HEK293 (cell line): ENCODE data around the gene CCDC92.

ENCODE experiments used
- CTCF ChIA-PET: fragments of 350-600 bp; formaldehyde crosslinking; extraction: SDS; loops from one replicate; lab custom pipeline; 2021; ENCODE audit warnings: antibody characterized with exemption; lab: Yijun Ruan, JAX
- POLR2A ChIA-PET: fragments of 300-600 bp; formaldehyde crosslinking; extraction: SDS; loops from one replicate; lab custom pipeline; 2020; ENCODE audit warnings: antibody characterized with exemption, inconsistent platforms; lab: Yijun Ruan, JAX
- H3K27ac ChIP-seq: fragments of 200-500 bp; sonication (Bioruptor generic); 2 replicates; pipeline ENCODE4 v1.5.1; 2014; ENCODE audit warnings: low read depth, low read length, control low read depth, inconsistent platforms; ENCODE audit errors: extremely low read depth
- H3K36me3 ChIP-seq, 2 experiments: fragments of 200-500 bp in 1 of 2; sonication (Bioruptor generic) in 1 of 2; 1 replicate in 1 of 2; 2 replicates in 1 of 2; pipeline ENCODE4 v1.5.1; 2014 to 2017; ENCODE audit warnings: inconsistent platforms in 2 of 2, low read length in 2 of 2; ENCODE audit not compliant: control insufficient read depth in 2 of 2, insufficient read depth in 1 of 2
- H3K4me1 ChIP-seq: fragments of 200-500 bp; sonication (Bioruptor generic); 2 replicates; pipeline ENCODE4 v1.5.1; 2014; ENCODE audit warnings: mild to moderate bottlenecking, low read length, inconsistent platforms; ENCODE audit not compliant: control insufficient read depth, insufficient read depth
- H3K4me3 ChIP-seq: 2 replicates; pipeline ENCODE4 v1.5.1; 2011; ENCODE audit warnings: low read depth, mild to moderate bottlenecking, control low read depth, low read length, moderate library complexity
- H3K9me3 ChIP-seq: fragments of 200-500 bp; sonication (Bioruptor generic); 2 replicates; pipeline ENCODE4 v1.5.1; 2014; ENCODE audit warnings: low read depth, low read length, inconsistent platforms; ENCODE audit not compliant: control insufficient read depth, insufficient read depth
- ATF2 ChIP-seq: fragments of 450-650 bp; formaldehyde crosslinking; IDR thresholded peaks from 2 replicates; pipeline ENCODE4 v1.5.1; 2016; ENCODE audit warnings: missing biosample characterization, missing genetic modification characterization, low read depth
- GLI4 ChIP-seq: fragments of 450-650 bp; formaldehyde crosslinking; IDR thresholded peaks from 2 replicates; pipeline ENCODE4 v1.5.1; 2016; ENCODE audit warnings: missing biosample characterization, missing genetic modification characterization
- INSM2 ChIP-seq: fragments of 450-650 bp; formaldehyde crosslinking; IDR thresholded peaks from 2 replicates; pipeline ENCODE4 v1.5.1; 2016; ENCODE audit warnings: missing biosample characterization, missing genetic modification characterization
- KLF1 ChIP-seq: fragments of 450-650 bp; formaldehyde crosslinking; IDR thresholded peaks from 2 replicates; pipeline ENCODE4 v1.5.1; 2016; ENCODE audit warnings: missing biosample characterization, missing genetic modification characterization
- KLF9 ChIP-seq: fragments of 450-650 bp; formaldehyde crosslinking; IDR thresholded peaks from 2 replicates; pipeline ENCODE4 v1.5.1; 2016; ENCODE audit warnings: missing biosample characterization, missing genetic modification characterization, low read depth
- MZF1 ChIP-seq: fragments of 450-650 bp; formaldehyde crosslinking; IDR thresholded peaks from 2 replicates; pipeline ENCODE4 v1.5.1; 2017; ENCODE audit warnings: missing biosample characterization, missing genetic modification characterization, borderline replicate concordance
- OSR2 ChIP-seq: fragments of 450-650 bp; formaldehyde crosslinking; IDR thresholded peaks from 2 replicates; pipeline ENCODE4 v1.5.1; 2016; ENCODE audit warnings: missing biosample characterization, missing genetic modification characterization
- SALL2 ChIP-seq: fragments of 450-650 bp; formaldehyde crosslinking; IDR thresholded peaks from 2 replicates; pipeline ENCODE4 v1.5.0; 2017; ENCODE audit warnings: missing biosample characterization, mild to moderate bottlenecking, missing genetic modification characterization, borderline replicate concordance
- SCRT1 ChIP-seq: fragments of 450-650 bp; formaldehyde crosslinking; IDR thresholded peaks from 2 replicates; pipeline ENCODE4 v1.5.1; 2016; ENCODE audit warnings: missing biosample characterization, missing genetic modification characterization, borderline replicate concordance
- ZBTB48 ChIP-seq: fragments of 450-650 bp; formaldehyde crosslinking; IDR thresholded peaks from 2 replicates; pipeline ENCODE4 v1.5.1; 2016; ENCODE audit warnings: missing biosample characterization, missing genetic modification characterization
- ZBTB8A ChIP-seq: fragments of 450-650 bp; formaldehyde crosslinking; IDR thresholded peaks from 2 replicates; pipeline ENCODE4 v1.5.1; 2016; ENCODE audit warnings: missing biosample characterization, missing genetic modification characterization
- ZNF10 ChIP-seq: fragments of 450-650 bp; formaldehyde crosslinking; IDR thresholded peaks from 2 replicates; pipeline ENCODE4 v1.5.1; 2017; ENCODE audit warnings: missing biosample characterization, missing genetic modification characterization
- ZNF148 ChIP-seq: fragments of 450-650 bp; formaldehyde crosslinking; IDR thresholded peaks from 2 replicates; pipeline ENCODE4 v1.5.0; 2017; ENCODE audit warnings: missing biosample characterization, missing genetic modification characterization, borderline replicate concordance
- ZNF221 ChIP-seq: fragments of 450-650 bp; formaldehyde crosslinking; IDR thresholded peaks from 2 replicates; pipeline ENCODE4 v1.5.1; 2017; ENCODE audit warnings: missing biosample characterization, missing genetic modification characterization, borderline replicate concordance
- ZNF26 ChIP-seq: fragments of 450-650 bp; formaldehyde crosslinking; IDR thresholded peaks from 2 replicates; pipeline ENCODE4 v1.5.1; 2016; ENCODE audit warnings: missing biosample characterization, missing genetic modification characterization
- ZNF48 ChIP-seq: fragments of 450-650 bp; formaldehyde crosslinking; IDR thresholded peaks from 2 replicates; pipeline ENCODE4 v1.5.1; 2016; ENCODE audit warnings: missing biosample characterization, missing genetic modification characterization
- ZNF544 ChIP-seq: fragments of 450-650 bp; formaldehyde crosslinking; IDR thresholded peaks from 2 replicates; pipeline ENCODE4 v1.5.0; 2017; ENCODE audit warnings: missing biosample characterization, missing genetic modification characterization
- ZNF560 ChIP-seq: fragments of 450-650 bp; formaldehyde crosslinking; IDR thresholded peaks from 2 replicates; pipeline ENCODE4 v1.5.1; 2017; ENCODE audit warnings: missing biosample characterization, missing genetic modification characterization, borderline replicate concordance
- ZNF660 ChIP-seq: fragments of 450-650 bp; IDR thresholded peaks from 2 replicates; pipeline ENCODE4 v1.5.1; 2018; ENCODE audit warnings: missing biosample characterization, mild to moderate bottlenecking, missing genetic modification characterization
- ZNF670 ChIP-seq: fragments of 450-650 bp; formaldehyde crosslinking; IDR thresholded peaks from 2 replicates; pipeline ENCODE4 v1.5.1; 2016; ENCODE audit warnings: missing biosample characterization, missing genetic modification characterization, low read depth
- ZNF768 ChIP-seq: fragments of 450-650 bp; formaldehyde crosslinking; IDR thresholded peaks from 2 replicates; pipeline ENCODE4 v1.5.1; 2018; ENCODE audit warnings: missing biosample characterization, mild to moderate bottlenecking, missing genetic modification characterization
- ZNF791 ChIP-seq: fragments of 450-650 bp; formaldehyde crosslinking; IDR thresholded peaks from 2 replicates; pipeline ENCODE4 v1.5.1; 2016; ENCODE audit warnings: missing biosample characterization, missing genetic modification characterization
- ZNF843 ChIP-seq: fragments of 450-650 bp; formaldehyde crosslinking; IDR thresholded peaks from 2 replicates; pipeline ENCODE4 v1.5.1; 2016; ENCODE audit warnings: missing biosample characterization, missing genetic modification characterization
- ZSCAN23 ChIP-seq: fragments of 450-650 bp; formaldehyde crosslinking; IDR thresholded peaks from 2 replicates; pipeline ENCODE4 v1.5.1; 2016; ENCODE audit warnings: missing biosample characterization, missing genetic modification characterization
- ZXDB ChIP-seq: fragments of 450-650 bp; formaldehyde crosslinking; IDR thresholded peaks from 2 replicates; pipeline ENCODE4 v1.5.1; 2016; ENCODE audit warnings: missing biosample characterization, missing genetic modification characterization

Gene CCDC92

GRCh38 chr12:123949770-123950165 is 22.9 kb downstream of the CCDC92 start:
- no peak overlapping the region for H3K4me3 ChIP-seq
- CTCF ChIA-PET = interaction anchor here (0.6 kb wide), 1 partner anchor 12 kb away, joined by 3 read pairs; no protein-coding TSS in a partner anchor

GRCh38 chr12:123948796-123949769 is 23.5 kb downstream of the CCDC92 start:
- POLR2A ChIA-PET = no interaction called here
- no peak overlapping the region for H3K27ac ChIP-seq
- H3K4me3 ChIP-seq = no peak overlapping the region
- CTCF ChIA-PET = interaction anchor here (0.6 to 1.1 kb wide), 2 partner anchors 10 to 12 kb away, joined by 3 read pairs; no protein-coding TSS in a partner anchor
- peaks cover 7% of the 10 kb centered on the region; the same call in 1 of the 2 replicates for H3K4me1 ChIP-seq
- no peaks in the 10 kb centered on the region for H3K9me3 ChIP-seq
- H3K36me3 ChIP-seq = peaks cover 0 to 5% of the 10 kb centered on the region in 2 experiments; a peak in 1 of 3 replicates
- TF ChIP-seq ZNF791 (no peak), ZNF26 (tag by site-specific recombination) (no peak), ZSCAN23 (tag by site-specific recombination) (no peak), ZNF843 (tag by site-specific recombination) (no peak), KLF1 (tag by site-specific recombination) (no peak), ZNF544 (tag by site-specific recombination) (no peak), ZBTB48 (tag by site-specific recombination) (no peak), ZNF48 (tag by site-specific recombination) (no peak), ZNF660 (tag by site-specific recombination) (0 out of 2 replicates have a peak, but pooled peaks have one; percentile 31), GLI4 (tag by site-specific recombination) (no peak), INSM2 (no peak), ZXDB (tag by site-specific recombination) (no peak), ATF2 (peak; percentile 89), MZF1 (tag by site-specific recombination) (no peak), SCRT1 (tag by site-specific recombination) (no peak), ZNF10 (tag by site-specific recombination) (0 out of 2 replicates have a peak, but pooled peaks have one; percentile 20), KLF9 (no peak), OSR2 (no peak)

More at GRCh38 chr12:123949770-123950165, 22.9 kb downstream of the CCDC92 start:
- POLR2A ChIA-PET = no interaction called here
- H3K9me3 ChIP-seq = no peaks in the 10 kb centered on the region
- peaks cover 0 to 5% of the 10 kb centered on the region in 2 experiments; a peak in 1 of 3 replicates for H3K36me3 ChIP-seq
- no peak for TF ChIP-seq ZNF670 (tag by site-specific recombination)
- TF ChIP-seq ZNF560 (tag by site-specific recombination) = no peak
- TF ChIP-seq ZNF768 = no peak
- TF ChIP-seq ZBTB8A (tag by site-specific recombination) = no peak
- TF ChIP-seq ZNF221 = no peak
- no peak for TF ChIP-seq SALL2 (tag by site-specific recombination)
- TF ChIP-seq ZNF148 (tag by site-specific recombination) = no peak
- peaks cover 7% of the 10 kb centered on the region; the same call in 1 of the 2 replicates for H3K4me1 ChIP-seq
- H3K27ac ChIP-seq = no peak overlapping the region
